Adrenal gland (tissue), 12 donors: ENCODE data around the gene ZFR2. TPM values are rescaled to one million over a fixed set of nuclear protein-coding genes. Genes with fewer than 3 reads are reported as not detected.
A peak's percentile ranks its signal among the peaks of the same experiment; 100 is the strongest.

ENCODE experiments used
- DNase-seq, 7 donors: peaks; one replicate each; pipeline ENCODE4 v3.0.0-alpha.2; 2019 to 2020
- H3K27ac ChIP-seq, 5 donors: fragments of 200-600 bp; sonication (generic) in 4 of 5; 1 replicate in 3 of 5; 2 replicates in 2 of 5; pipeline versions ENCODE4 v1.5.1 to v1.8.0; 2016 to 2020; ENCODE audit warnings: mild to moderate bottlenecking in 1 of 5
- H3K27me3 ChIP-seq: fragments of 200-600 bp; 2 replicates; pipeline ENCODE4 v1.8.0; 2021
- H3K36me3 ChIP-seq, 2 donors: fragments of 200-600 bp; replicated peaks in 1 of 2; 1 replicate in 1 of 2; 2 replicates in 1 of 2; pipeline versions ENCODE4 v1.5.1 to v1.8.0; 2018 to 2022
- H3K4me1 ChIP-seq, 2 donors: fragments of 200-600 bp; replicated peaks in 1 of 2; 1 replicate in 1 of 2; 2 replicates in 1 of 2; pipeline versions ENCODE4 v1.5.1 to v1.8.0; 2018 to 2021
- H3K4me3 ChIP-seq, 4 donors: fragments of 200-600 bp; sonication (generic) in 3 of 4; one replicate each; pipeline ENCODE4 v1.5.1; 2016 to 2018
- H3K9me3 ChIP-seq, 3 donors: fragments of 200-600 bp; sonication (generic) in 1 of 3; replicated peaks in 1 of 3; 1 replicate in 2 of 3; 2 replicates in 1 of 3; pipeline versions ENCODE4 v1.5.1 to v1.8.0; 2016 to 2021
- POLR2A ChIP-seq, 2 donors: fragments of 450-650 bp; IDR thresholded peaks; one replicate each; pipeline ENCODE4 v1.6.1; 2017; ENCODE audit warnings: antibody characterized with exemption in 2 of 2, mild to moderate bottlenecking in 2 of 2, moderate library complexity in 1 of 2
- WGBS, 4 donors: extraction: QIAGEN DNeasy Blood & Tissue Kit in 2 of 4; methylation state at CpG; one replicate each; pipeline versions ENCODE4 v1.1.5 to v1.1.7; 2013 to 2017; 5-methylcytosine and 5-hydroxymethylcytosine counted together
- intact Hi-C, 2 donors: fragments of 100-400 bp; cut with DNase I; formaldehyde crosslinking; loops; one replicate each; pipeline versions ENCODE4 v1.14.1 to v1.15.0; 2022 to 2023
- polyA plus RNA-seq, 3 donors: library from polyadenylated mRNA; stranded (reverse); fragments of 200-250 nt in 2 of 3; fragments of 350-450 nt in 1 of 3; fragmentation: Illumina TruSeq in 1 of 3; extraction: RNeasy Lipid Tissue Mini Kit (QIAGEN cat#74804) in 1 of 3; gene quantifications; one replicate each; pipeline ENCODE4 v1.2.3, GENCODE V29; 2013 to 2014
- total RNA-seq, 9 donors: library from RNA; depleted of rRNA in 4 of 9; stranded (reverse); fragments of >200 nt in 4 of 9; fragments of 120-200 nt in 1 of 9; fragmentation: NEBNext Ultra II Directional in 1 of 9; extraction: Animal tissue kit (Norgen Biotek cat#: 25700) in 1 of 9; gene quantifications; one replicate each; pipeline versions ENCODE4 v1.1.0 to v1.2.4, GENCODE V29; 2013 to 2023
- TF ChIP-seq, protein P1 (sequence below), 6 experiments: fragments of 450-650 bp in 4 of 6; fragments of 200-600 bp in 2 of 6; sonication (generic) in 1 of 6; IDR thresholded peaks; 1 replicate in 5 of 6; 2 replicates in 1 of 6; pipeline versions ENCODE4 v1.5.1 to v1.8.0; 2016 to 2021; ENCODE audit warnings: antibody characterized with exemption in 6 of 6, mild to moderate bottlenecking in 2 of 6, moderate library complexity in 1 of 6
- donor health status: healthy with polysubstance abuse.
- donor health status: Bipolar disorder and iron deficiency.
- donor health status: DM: yes; HTN: yes; CAD: no.
- donor health status: DM: no; HTN: no; CAD: no.
- donor health status: DM: no; HTN: no; CAD: no.
- donor health status: DM: yes; HTN: yes; CAD: no.

Gene ZFR2
- total and polyA plus RNA-seq, 12 donors: 0.19 to 13.2 (median 1.7) TPM; not detected in 3

- Histone ChIP-seq H3K9me3 (no peaks in the 10 kb centered on the region), H3K4me3 (no peak overlapping the region), H3K27ac (no peak overlapping the region), H3K36me3 (no peaks in the 10 kb centered on the region), H3K27me3 (no peaks in the 10 kb centered on the region), H3K4me1 (no peaks in the 10 kb centered on the region)
- peak in 3 of 7 donors; percentile 14 to 19 (median 16) for DNase-seq
- WGBS, 4 donors: 39 to 61% (median 47%) methylated on average over 8 to 12 of the region's 12 CpGs
- TF ChIP-seq, protein P1, sequence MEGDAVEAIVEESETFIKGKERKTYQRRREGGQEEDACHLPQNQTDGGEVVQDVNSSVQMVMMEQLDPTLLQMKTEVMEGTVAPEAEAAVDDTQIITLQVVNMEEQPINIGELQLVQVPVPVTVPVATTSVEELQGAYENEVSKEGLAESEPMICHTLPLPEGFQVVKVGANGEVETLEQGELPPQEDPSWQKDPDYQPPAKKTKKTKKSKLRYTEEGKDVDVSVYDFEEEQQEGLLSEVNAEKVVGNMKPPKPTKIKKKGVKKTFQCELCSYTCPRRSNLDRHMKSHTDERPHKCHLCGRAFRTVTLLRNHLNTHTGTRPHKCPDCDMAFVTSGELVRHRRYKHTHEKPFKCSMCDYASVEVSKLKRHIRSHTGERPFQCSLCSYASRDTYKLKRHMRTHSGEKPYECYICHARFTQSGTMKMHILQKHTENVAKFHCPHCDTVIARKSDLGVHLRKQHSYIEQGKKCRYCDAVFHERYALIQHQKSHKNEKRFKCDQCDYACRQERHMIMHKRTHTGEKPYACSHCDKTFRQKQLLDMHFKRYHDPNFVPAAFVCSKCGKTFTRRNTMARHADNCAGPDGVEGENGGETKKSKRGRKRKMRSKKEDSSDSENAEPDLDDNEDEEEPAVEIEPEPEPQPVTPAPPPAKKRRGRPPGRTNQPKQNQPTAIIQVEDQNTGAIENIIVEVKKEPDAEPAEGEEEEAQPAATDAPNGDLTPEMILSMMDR (IDR thresholded peaks at IDR 0.05): no peak
- no peak for TF ChIP-seq POLR2A (IDR thresholded peaks at IDR 0.05)
- intact Hi-C loops: no loop called here
Observed at GRCh38 chr19:3893509-3894179, 24.8 kb upstream of the ZFR2 start.

DNA sequence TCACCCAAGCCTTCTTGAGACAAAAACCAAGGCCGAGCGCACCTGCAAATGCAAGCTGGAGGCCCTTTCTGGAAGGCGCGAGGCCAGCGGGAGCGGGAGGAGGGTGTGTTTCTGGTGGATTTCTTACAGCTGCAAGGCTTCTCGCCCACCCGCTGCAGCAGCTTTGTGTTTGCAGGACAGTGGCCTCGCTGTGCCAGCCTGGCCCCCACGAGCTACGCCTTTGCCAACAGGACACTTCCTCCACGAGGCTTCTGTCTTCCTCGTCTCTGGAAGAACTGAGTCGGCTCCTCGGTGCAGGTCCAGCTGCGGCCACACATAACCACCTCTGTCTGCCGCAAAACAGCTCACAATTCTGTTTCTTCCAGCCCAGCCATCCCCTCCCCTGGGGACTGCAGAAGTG is 21.8 kb upstream of the ZFR2 start:
- TF ChIP-seq, protein P1 (IDR thresholded peaks at IDR 0.05): no peak
- no peak for TF ChIP-seq POLR2A (IDR thresholded peaks at IDR 0.05)
- H3K4me3 ChIP-seq: no peak overlapping the region
- H3K27ac ChIP-seq: no peak overlapping the region
- no peaks in the 10 kb centered on the region for H3K4me1 ChIP-seq
- WGBS, 4 donors: 79 to 91% (median 85%) methylated on average over 9 to 17 of the region's 17 CpGs
- no peak for DNase-seq
- no peaks in the 10 kb centered on the region for H3K9me3 ChIP-seq
- H3K27me3 ChIP-seq: no peaks in the 10 kb centered on the region
- intact Hi-C loops: no loop called here
- no peaks in the 10 kb centered on the region for H3K36me3 ChIP-seq

DNA sequence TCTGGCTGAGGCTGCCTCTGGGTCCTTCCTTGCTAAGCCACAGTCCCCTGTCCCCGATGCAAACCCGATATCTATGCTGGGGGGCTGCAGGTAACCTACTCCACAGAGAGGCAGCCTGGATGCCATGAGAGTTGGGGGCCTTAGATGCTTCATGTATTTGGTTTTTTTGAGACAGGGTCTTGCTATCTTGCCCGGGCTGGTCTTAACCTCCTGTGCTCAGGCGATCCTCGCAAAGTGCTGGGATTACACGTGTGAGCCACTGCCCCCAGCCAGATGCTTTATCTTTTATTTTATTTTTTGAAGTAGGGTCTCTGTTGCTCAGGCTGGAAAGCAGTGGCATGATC is 13.2 kb upstream of the ZFR2 start:
- peaks cover 27% of the 10 kb centered on the region for H3K27me3 ChIP-seq
- no peaks in the 10 kb centered on the region for H3K36me3 ChIP-seq
- no peaks in the 10 kb centered on the region for H3K9me3 ChIP-seq
- no peak for DNase-seq
- 17 to 28% (median 22%) methylated on average over 5 to 6 of the region's 6 CpGs for WGBS, 4 donors
- no peak for TF ChIP-seq POLR2A (IDR thresholded peaks at IDR 0.05)
- TF ChIP-seq, protein P1 (IDR thresholded peaks at IDR 0.05): no peak
- no peaks in the 10 kb centered on the region for H3K4me1 ChIP-seq
- no peak overlapping the region for H3K27ac ChIP-seq
- intact Hi-C loops: no loop called here
- no peak overlapping the region for H3K4me3 ChIP-seq

DNA sequence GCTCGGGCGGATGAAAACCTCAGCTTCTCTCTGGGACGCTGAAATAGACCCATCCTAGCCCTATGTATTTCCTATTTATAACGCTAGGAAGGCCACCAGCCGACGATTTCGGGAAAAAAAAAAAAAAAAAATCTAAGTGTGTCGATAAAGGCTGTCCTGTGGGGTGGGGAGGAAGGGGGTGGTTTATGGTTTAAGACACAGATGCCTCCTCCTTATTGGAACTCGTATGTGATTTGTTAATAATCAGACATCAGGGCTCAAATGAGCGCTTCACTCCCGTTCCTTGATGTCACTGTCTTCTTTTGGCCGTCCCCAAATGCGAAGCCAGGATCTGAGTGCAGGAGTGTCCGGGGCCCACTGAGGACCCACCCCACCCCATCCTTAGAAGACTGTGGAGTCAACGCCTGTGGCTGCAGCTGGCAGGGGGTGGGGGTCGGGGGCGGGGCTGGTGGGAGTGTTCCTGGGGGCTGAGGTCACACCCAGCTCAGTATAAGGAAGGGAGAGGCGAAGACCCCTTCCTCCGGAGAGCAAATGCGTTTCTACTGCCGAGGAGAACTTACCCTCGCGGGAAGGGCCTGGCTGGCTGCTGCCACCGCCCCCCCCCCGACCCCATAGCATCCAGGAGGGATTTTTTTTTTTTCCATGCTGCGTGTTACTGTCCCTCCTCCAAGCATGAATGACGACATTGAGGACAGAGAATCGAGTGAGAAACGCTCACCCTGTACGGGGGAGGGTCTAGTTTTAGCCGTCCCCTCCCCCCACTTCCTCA is 12.6 kb upstream of the ZFR2 start:
- Histone ChIP-seq H3K9me3 (no peaks in the 10 kb centered on the region), H3K27ac (peak overlapping the region in 1 of 5 donors; percentile 56), H3K4me1 (no peaks in the 10 kb centered on the region), H3K36me3 (no peaks in the 10 kb centered on the region), H3K4me3 (no peak overlapping the region), H3K27me3 (peaks cover 27% of the 10 kb centered on the region)
- DNase-seq: no peak
- intact Hi-C loops: no loop called here
- WGBS, 4 donors: 2 to 3% (median 2%) methylated on average over 24 to 31 of the region's 31 CpGs
- TF ChIP-seq, protein P1 (IDR thresholded peaks at IDR 0.05): no peak
- no peak for TF ChIP-seq POLR2A (IDR thresholded peaks at IDR 0.05)
